Vagina (tissue), 2 donors: ENCODE measurements around the gene EPN1.

Source experiments
- CTCF ChIP-seq, 3 experiments: fragments of 450-650 bp in 2 of 3; fragments of 200-600 bp in 1 of 3; sonication (generic) in 1 of 3; IDR thresholded peaks; one replicate each; pipeline ENCODE4 v1.5.1; 2017 to 2019; ENCODE audit warnings: antibody characterized with exemption in 3 of 3, mild to moderate bottlenecking in 2 of 3, moderate library complexity in 2 of 3
- POLR2A ChIP-seq, 2 donors: fragments of 450-650 bp; IDR thresholded peaks; one replicate each; pipeline ENCODE4 v1.6.1; 2017; ENCODE audit warnings: antibody characterized with exemption in 2 of 2, mild to moderate bottlenecking in 2 of 2, moderate library complexity in 2 of 2
- POLR2AphosphoS5 ChIP-seq, 2 donors: sonication (generic); formaldehyde crosslinking; IDR thresholded peaks; one replicate each; pipeline ENCODE4 v1.9.0; 2017; ENCODE audit warnings: antibody characterized with exemption in 2 of 2, mild to moderate bottlenecking in 2 of 2, low read depth in 1 of 2; ENCODE audit not compliant: insufficient read depth in 1 of 2

GRCh38 chr19:55671054-55671378 is 4.0 kb upstream of the EPN1 start:
- TF ChIP-seq CTCF (IDR thresholded peaks at IDR 0.05) = no peak
- no peak for TF ChIP-seq POLR2AphosphoS5 (IDR thresholded peaks at IDR 0.05; ENCODE audit: insufficient read depth in 1 of 2, low read depth in 1 of 2)
- no peak for TF ChIP-seq POLR2A (IDR thresholded peaks at IDR 0.05)
